HepG2 (cell line): ENCODE data around the gene SLC4A8. TPM values are rescaled to one million over a fixed set of nuclear protein-coding genes. Genes with fewer than 3 reads are reported as not detected.

Source experiments
- ATAC-seq: fragments of 200-7000 bp; cut with Tn5 transposase; 3 replicates; pipeline ENCODE4 v1.9.1; 2020; ENCODE audit warnings: mild to moderate bottlenecking, moderate library complexity
- BruUV-seq: library from RNA; stranded (reverse); fragments of 400-500 nt; replicated peaks from 2 replicates; lab custom pipeline; 2021; lab: Mats Ljungman, UMichigan
- CTCF ChIA-PET: fragments of 300-600 bp; formaldehyde crosslinking; extraction: SDS; loops from one replicate; lab custom pipeline; 2021; ENCODE audit warnings: low total read pairs, inconsistent platforms, low intra/inter-chr PET ratio; lab: Yijun Ruan, JAX
- POLR2A ChIA-PET: fragments of 350-600 bp; sonication (Branson Sonifier 250); formaldehyde crosslinking; loops from one replicate; lab custom pipeline; 2020; ENCODE audit warnings: antibody characterized with exemption, inconsistent platforms; lab: Yijun Ruan, JAX
- DNase-seq: peaks from one replicate; pipeline ENCODE4 v3.0.0-alpha.2; 2015; ENCODE audit warnings: low spot score
- FAIRE-seq: peaks from 3 replicates; lab custom pipeline; 2011; peaks lifted over from hg19 to GRCh38; lab: Jason Lieb, UNC
- H2AFZ ChIP-seq: one replicate; pipeline ENCODE4 v1.6.1; 2011; ENCODE audit warnings: low read length, inconsistent platforms
- H3K27ac ChIP-seq: fragments of 300-600 bp; 3 replicates; pipeline ENCODE4 v1.8.0; 2011; ENCODE audit warnings: mixed run types, mild to moderate bottlenecking, mixed read lengths, low read length, inconsistent platforms; ENCODE audit not compliant: insufficient read depth; ENCODE audit errors: extremely low read length
- H3K27me3 ChIP-seq, 2 experiments: fragments of 200-600 bp in 1 of 2; 2 replicates in 1 of 2; 3 replicates in 1 of 2; pipeline versions ENCODE4 v1.6.0 to v1.8.0; 2011; ENCODE audit warnings: low read length in 2 of 2, mild to moderate bottlenecking in 2 of 2, moderate library complexity in 2 of 2, inconsistent platforms in 1 of 2; ENCODE audit not compliant: insufficient read depth in 2 of 2, control insufficient read depth in 1 of 2
- H3K36me3 ChIP-seq, 2 experiments: fragments of 200-600 bp in 1 of 2; replicated peaks in 1 of 2; 2 replicates in 1 of 2; 3 replicates in 1 of 2; pipeline versions ENCODE4 v1.5.1 to v1.8.0; 2011; ENCODE audit warnings: low read length in 2 of 2, inconsistent platforms in 1 of 2; ENCODE audit not compliant: insufficient read depth in 2 of 2, control insufficient read depth in 1 of 2
- H3K4me1 ChIP-seq: 2 replicates; pipeline ENCODE4 v1.5.1; 2012; ENCODE audit warnings: low read length, inconsistent platforms; ENCODE audit not compliant: insufficient read depth
- H3K4me2 ChIP-seq: 2 replicates; pipeline ENCODE4 v1.6.0; 2011; ENCODE audit warnings: low read depth, low read length, inconsistent platforms
- H3K4me3 ChIP-seq, 3 experiments: fragments of 200-600 bp in 1 of 3; sonication (generic), shearing (Covaris generic) in 1 of 3; replicated peaks in 1 of 3; 2 replicates each; pipeline ENCODE4 v1.5.1; 2011 to 2016; ENCODE audit warnings: low read length in 3 of 3, inconsistent platforms in 2 of 3, low read depth in 2 of 3, mild to moderate bottlenecking in 2 of 3, control low read depth in 1 of 3, mixed read lengths in 1 of 3; ENCODE audit not compliant: insufficient read depth in 1 of 3
- H3K79me2 ChIP-seq: one replicate; pipeline ENCODE4 v1.6.1; 2011; ENCODE audit warnings: low read length, inconsistent platforms; ENCODE audit not compliant: insufficient read depth
- H3K9ac ChIP-seq: 2 replicates; pipeline ENCODE4 v1.6.0; 2011; ENCODE audit warnings: mild to moderate bottlenecking, low read depth, low read length, inconsistent platforms; ENCODE audit not compliant: insufficient read depth
- H3K9me3 ChIP-seq: 2 replicates; pipeline ENCODE4 v1.5.1; 2012; ENCODE audit warnings: mild to moderate bottlenecking, low read length
- H4K20me1 ChIP-seq: 2 replicates; pipeline ENCODE4 v1.6.0; 2011; ENCODE audit warnings: inconsistent platforms, mild to moderate bottlenecking, low read length, moderate library complexity; ENCODE audit not compliant: insufficient read depth
- ADNP ChIP-seq: sonication (generic); formaldehyde crosslinking; IDR thresholded peaks from 2 replicates; pipeline ENCODE4 v1.4.0; 2020; ENCODE audit warnings: missing genetic modification reagents
- EEA1 ChIP-seq: sonication (generic); formaldehyde crosslinking; IDR thresholded peaks from 2 replicates; pipeline ENCODE4 v1.5.1; 2020; ENCODE audit warnings: mild to moderate bottlenecking, missing genetic modification reagents, borderline replicate concordance
- EZH2 ChIP-seq: conservative IDR thresholded peaks from 2 replicates; pipeline ENCODE4 v1.6.1; 2012; ENCODE audit warnings: mild to moderate bottlenecking, low read depth, low read length, moderate library complexity
- FOXA1 ChIP-seq, 2 experiments: fragments of 450-650 bp in 1 of 2; sonication (generic) in 1 of 2; formaldehyde crosslinking in 1 of 2; IDR thresholded peaks; 2 replicates each; pipeline versions ENCODE4 v1.4.0 to v1.6.1; 2016 to 2020; ENCODE audit warnings: missing genetic modification reagents in 1 of 2
- ZNF18 ChIP-seq: sonication (generic); formaldehyde crosslinking; IDR thresholded peaks from 2 replicates; pipeline ENCODE4 v1.8.0; 2022; ENCODE audit warnings: mild to moderate bottlenecking, missing genetic modification reagents; ENCODE audit not compliant: insufficient replicate concordance
- ZNF224 ChIP-seq: sonication (generic); formaldehyde crosslinking; IDR thresholded peaks from 2 replicates; pipeline ENCODE4 v1.5.0; 2020; ENCODE audit warnings: mild to moderate bottlenecking, missing genetic modification reagents
- WGBS: methylation state at CpG from one replicate; pipeline ENCODE4 v1.1.6; 2017; ENCODE audit warnings: low lambda C conversion rate; 5-methylcytosine and 5-hydroxymethylcytosine counted together
- in situ Hi-C: cut with HindIII; loops from 2 replicates; pipeline ENCODE4 v1.10.0; 2017; ENCODE audit warnings: low pct_unique_long_range_greater_than_20kb; ENCODE audit not compliant: extremely low pct_ligation_motif_present
- intact Hi-C: fragments of 100-400 bp; cut with micrococcal nuclease; formaldehyde crosslinking; loops from one replicate; pipeline ENCODE4 v1.10.0; 2022; ENCODE audit not compliant: unreplicated experiment
- polyA plus RNA-seq, 8 experiments: library from polyadenylated mRNA; depleted of rRNA in 3 of 8; stranded (reverse) in 7 of 8; unstranded in 1 of 8; fragments of >200 nt; fragmentation: Illumina TruSeq in 4 of 8; extraction: Trizol in 4 of 8; gene quantifications; 2 replicates each; pipeline versions ENCODE4 v1.2.1 to v1.2.3, GENCODE V29; 2011 to 2016; ENCODE audit warnings: low read depth in 4 of 8, missing spikeins in 1 of 8, mixed read lengths in 1 of 8; ENCODE audit not compliant: insufficient read depth in 1 of 8
- total RNA-seq, 5 experiments: library from RNA; depleted of rRNA; stranded (reverse); fragments of >200 nt; fragmentation: Illumina TruSeq; extraction: Trizol; gene quantifications; 2 replicates each; pipeline ENCODE4 v1.2.3, GENCODE V29; 2016; ENCODE audit warnings: low read depth in 1 of 5

SLC4A8 gene
- total and polyA plus RNA-seq, 2 of the 13 experiments (the other 11 are each of a cell fraction or from before 2014, with no cell fraction given), result under 0.01 to 0.07 TPM

GRCh38 chr12:51390457-51390856 is 34.2 kb upstream of the SLC4A8 start:
- no peak overlapping the region for H3K9ac ChIP-seq

GRCh38 chr12:51390891-51391282 is 33.7 kb upstream of the SLC4A8 start:
- peaks cover 8% of the 10 kb centered on the region; the same call in 1 of the 2 replicates for H3K4me1 ChIP-seq
- no peaks in the 10 kb centered on the region for H3K9me3 ChIP-seq
- DNase-seq (no peak), ATAC-seq (peak; percentile 58), FAIRE-seq (no peak)
- no TSS peak for BruUV-seq
- H3K36me3 ChIP-seq, result no peaks in the 10 kb centered on the region
- no peak overlapping the region for H3K27ac ChIP-seq
- intact Hi-C loops (no loop called here), in situ Hi-C loops (no loop called here)
- peaks cover 5 to 26% of the 10 kb centered on the region in 2 experiments; a peak in 3 of 5 replicates for H3K27me3 ChIP-seq
- 0 out of 2 replicates have a peak, but pooled peaks have one; percentile 3 for TF ChIP-seq EZH2
- TF ChIP-seq FOXA1 (IDR thresholded peaks at IDR 0.05), result no peak
- TF ChIP-seq FOXA1 (CRISPR knock-in tag; IDR thresholded peaks at IDR 0.05), result no peak
- no peaks in the 10 kb centered on the region for H4K20me1 ChIP-seq
- H3K9ac ChIP-seq, result peak overlapping the region; percentile 34; the same call in 1 of the 2 replicates
- ChIA-PET POLR2A (no interaction called here), CTCF (no interaction called here)
- peak overlapping the region; percentile 1 for H2AFZ ChIP-seq
- whole genome bisulfite sequencing, result no CpG with 5 or more reads among the region's 8 CpGs
- peak overlapping the region; percentile 42 to 70 (median 61) for H3K4me3 ChIP-seq
- H3K4me2 ChIP-seq, result peak overlapping the region; percentile 89
- H3K79me2 ChIP-seq, result no peaks in the 10 kb centered on the region

More at GRCh38 chr12:51390457-51390856, 34.2 kb upstream of the SLC4A8 start:
- Histone ChIP-seq H3K27ac (no peak overlapping the region), H3K4me1 (peaks cover 8% of the 10 kb centered on the region; the same call in 1 of the 2 replicates), H3K36me3 (no peaks in the 10 kb centered on the region), H3K27me3 (peaks cover 5 to 26% of the 10 kb centered on the region in 2 experiments; a peak in 3 of 5 replicates), H3K9me3 (no peaks in the 10 kb centered on the region), H2AFZ (peak overlapping the region; percentile 1), H3K4me3 (no peak overlapping the region), H4K20me1 (no peaks in the 10 kb centered on the region), H3K4me2 (peak overlapping the region; percentile 89), H3K79me2 (no peaks in the 10 kb centered on the region)
- ChIA-PET CTCF (no interaction called here), POLR2A (interaction anchor here (0.6 kb wide), 1 partner anchor 467 kb away, joined by 4 read pairs; no protein-coding TSS in a partner anchor)
- DNase-seq, result no peak
- ATAC-seq, result 0 out of 3 replicates have a peak, but pooled peaks have one; percentile 11
- TF ChIP-seq ZNF18 (CRISPR knock-in tag) (no peak), ZNF224 (CRISPR knock-in tag) (no peak), EEA1 (no peak), ADNP (CRISPR knock-in tag) (no peak)
- WGBS, result 81% methylated on average over 4 of the region's 6 CpGs
- no TSS peak for BruUV-seq
- in situ Hi-C loops, result no loop called here
- intact Hi-C loops, result no loop called here
- no peak for FAIRE-seq
